Naive thymus-derived CD4-positive, alpha-beta T cell (primary cell): ENCODE measurements around the gene PPP1R37. TPM values are rescaled to one million over a fixed set of nuclear protein-coding genes. Genes with fewer than 3 reads are reported as not detected.
"Not testable (repeated sequence)": the region's sequence is repeated elsewhere in the genome, so short reads cannot be mapped to it uniquely, and the experiment has no call there.

ENCODE experiments used
- ATAC-seq: fragments of 150-1000 bp; cut with Tn5 transposase; 2 replicates; pipeline ENCODE4 v1.10.0; 2021; ENCODE audit warnings: mild to moderate bottlenecking, moderate library complexity
- CTCF ChIA-PET: fragments of 350-600 bp; sonication (Branson Sonifier 250); formaldehyde crosslinking; loops from one replicate; lab custom pipeline; 2021; ENCODE audit warnings: antibody characterized with exemption; lab: Charles Lee
- POLR2A ChIA-PET: fragments of 350-600 bp; sonication (Branson Sonifier 250); formaldehyde crosslinking; loops from one replicate; lab custom pipeline; 2021; ENCODE audit warnings: antibody characterized with exemption, inconsistent platforms; lab: Charles Lee
- DNase-seq, 9 donors: peaks; one replicate each; pipeline versions ENCODE4 v3.0.0 to v3.0.0-alpha.2; 2020 to 2022; ENCODE audit warnings: mixed read lengths in 1 of 9
- H3K27ac ChIP-seq: one replicate; pipeline ENCODE4 v1.7.0; 2013; ENCODE audit warnings: mild to moderate bottlenecking, low read depth, low read length, moderate library complexity
- H3K27me3 ChIP-seq, 2 donors: one replicate each; pipeline ENCODE4 v1.7.0; 2013; ENCODE audit warnings: low read length in 2 of 2, mild to moderate bottlenecking in 2 of 2, moderate library complexity in 2 of 2; ENCODE audit not compliant: control insufficient read depth in 2 of 2, insufficient read depth in 2 of 2
- H3K36me3 ChIP-seq, 3 experiments: 1 replicate in 2 of 3; 2 replicates in 1 of 3; pipeline ENCODE4 v1.7.0; 2013; ENCODE audit warnings: low read length in 3 of 3, mild to moderate bottlenecking in 3 of 3, moderate library complexity in 1 of 3; ENCODE audit not compliant: insufficient read depth in 3 of 3, control insufficient read depth in 2 of 3
- H3K4me1 ChIP-seq, 2 donors: one replicate each; pipeline ENCODE4 v1.7.0; 2013; ENCODE audit warnings: low read length in 2 of 2, mild to moderate bottlenecking in 2 of 2, moderate library complexity in 1 of 2; ENCODE audit not compliant: control insufficient read depth in 2 of 2, insufficient read depth in 2 of 2
- H3K4me3 ChIP-seq: 2 replicates; pipeline ENCODE4 v1.7.0; 2013; ENCODE audit warnings: mild to moderate bottlenecking, low read length
- H3K9me3 ChIP-seq, 3 experiments: 1 replicate in 2 of 3; 2 replicates in 1 of 3; pipeline ENCODE4 v1.7.0; 2013; ENCODE audit warnings: low read length in 3 of 3; ENCODE audit not compliant: control insufficient read depth in 2 of 3
- H3K27ac Mint-ChIP-seq, 9 donors: one replicate each; pipeline ENCODE4 v1.8.0; 2020 to 2022; ENCODE audit warnings: mixed read lengths in 9 of 9, mild to moderate bottlenecking in 8 of 9, moderate library complexity in 5 of 9, inconsistent platforms in 2 of 9
- H3K27me3 Mint-ChIP-seq, 5 donors: one replicate each; pipeline ENCODE4 v1.8.0; 2021 to 2022; ENCODE audit warnings: mixed read lengths in 5 of 5, mild to moderate bottlenecking in 1 of 5
- H3K36me3 Mint-ChIP-seq, 5 donors: one replicate each; pipeline ENCODE4 v1.8.0; 2020 to 2022; ENCODE audit warnings: mixed read lengths in 5 of 5, mild to moderate bottlenecking in 3 of 5, inconsistent platforms in 1 of 5
- H3K4me1 Mint-ChIP-seq, 7 donors: one replicate each; pipeline ENCODE4 v1.8.0; 2020 to 2022; ENCODE audit warnings: mixed read lengths in 7 of 7, mild to moderate bottlenecking in 3 of 7, inconsistent platforms in 1 of 7
- H3K4me3 Mint-ChIP-seq, 10 donors: one replicate each; pipeline ENCODE4 v1.8.0; 2020 to 2022; ENCODE audit warnings: mild to moderate bottlenecking in 10 of 10, mixed read lengths in 10 of 10, moderate library complexity in 6 of 10, inconsistent platforms in 2 of 10
- H3K9me3 Mint-ChIP-seq, 11 donors: one replicate each; pipeline ENCODE4 v1.8.0; 2020 to 2022; ENCODE audit warnings: mixed read lengths in 11 of 11, mild to moderate bottlenecking in 4 of 11, inconsistent platforms in 1 of 11, moderate library complexity in 1 of 11
- intact Hi-C, 2 donors: fragments of 100-400 bp; cut with micrococcal nuclease; formaldehyde crosslinking; loops; one replicate each; pipeline ENCODE4 v1.15.1; 2023
- polyA plus RNA-seq, 2 donors: library from polyadenylated mRNA; unstranded; fragments of 300-500 nt; fragmentation: Illumina TruSeq; gene quantifications; one replicate each; pipeline ENCODE4 v1.2.3, GENCODE V29; 2021
- total RNA-seq, 6 experiments: library from RNA in 5 of 6; stranded (reverse) in 5 of 6; gene quantifications; 1 replicate in 5 of 6; 2 replicates in 1 of 6; pipeline ENCODE4 v1.2.3 and lab custom pipeline; 2021 to 2026

The PPP1R37 gene
- total and polyA plus RNA-seq, 7 experiments from 2014 or later, result 1.4 to 28.3 (median 20.6) TPM

DNA sequence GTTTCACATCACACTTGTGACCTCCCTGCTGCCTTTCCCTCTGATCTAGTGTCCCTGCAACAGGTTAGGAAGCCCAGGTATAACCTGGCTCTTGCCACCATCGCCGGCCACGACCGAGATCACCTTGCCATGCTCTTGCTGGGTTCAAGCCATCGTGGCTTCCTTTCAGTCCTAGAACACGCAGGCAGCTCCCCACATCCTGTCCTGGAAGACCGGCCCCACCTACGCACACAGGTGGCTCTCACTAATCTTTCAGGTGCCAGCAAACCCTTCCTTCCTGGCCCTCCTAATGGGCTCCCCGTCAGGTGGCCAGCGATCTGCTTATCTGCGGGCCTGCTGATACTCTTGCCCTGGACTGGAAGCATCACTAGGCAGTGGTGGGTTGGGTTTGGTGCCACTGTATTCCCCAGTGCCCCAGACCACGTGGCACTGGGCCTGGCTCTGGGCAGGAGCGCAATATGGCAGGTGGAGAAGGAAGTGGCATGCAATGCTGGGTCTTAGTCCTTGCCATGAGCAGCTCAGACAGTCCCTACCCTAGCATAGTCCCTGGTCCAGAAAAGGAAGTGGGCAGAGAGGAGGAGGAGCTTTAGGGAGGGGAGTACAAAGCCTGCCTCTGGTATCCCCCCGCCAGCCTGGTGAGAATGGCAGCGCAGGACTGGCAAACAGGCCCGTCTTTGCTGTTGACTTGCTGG is 11.8 kb downstream of the PPP1R37 start:
- intact Hi-C loops, result no loop called here
- no peak for ATAC-seq
- peak in 1 of 9 donors; percentile 19 for DNase-seq
- Mint-ChIP-seq H3K9me3 (no peaks in the 10 kb centered on the region), H3K4me1 (peaks cover 28 to 72% (median 55%) of the 10 kb centered on the region in 7 donors), H3K36me3 (no peaks in the 10 kb centered on the region), H3K27me3 (no peaks in the 10 kb centered on the region), H3K27ac (peak overlapping the region; percentile 24 to 93 (median 84)), H3K4me3 (peak overlapping the region; percentile 45 to 85 (median 76))
- Histone ChIP-seq H3K4me3 (no peak overlapping the region), H3K27me3 (no peaks in the 10 kb centered on the region), H3K27ac (peak overlapping the region; percentile 18), H3K4me1 (peaks cover 20 to 26% of the 10 kb centered on the region in 2 donors), H3K9me3 (no peaks in the 10 kb centered on the region), H3K36me3 (peaks cover 0 to 3% (median 0%) of the 10 kb centered on the region in 3 experiments)
- POLR2A ChIA-PET, result interaction anchor here (3.8 kb wide), 1 partner anchor 13 kb away, joined by 22 read pairs; the partner anchor contains the start of gene PPP1R37
- CTCF ChIA-PET, result interaction anchor here (0.6 kb wide), 1 partner anchor 31 kb away, joined by 3 read pairs; no protein-coding TSS in a partner anchor

DNA sequence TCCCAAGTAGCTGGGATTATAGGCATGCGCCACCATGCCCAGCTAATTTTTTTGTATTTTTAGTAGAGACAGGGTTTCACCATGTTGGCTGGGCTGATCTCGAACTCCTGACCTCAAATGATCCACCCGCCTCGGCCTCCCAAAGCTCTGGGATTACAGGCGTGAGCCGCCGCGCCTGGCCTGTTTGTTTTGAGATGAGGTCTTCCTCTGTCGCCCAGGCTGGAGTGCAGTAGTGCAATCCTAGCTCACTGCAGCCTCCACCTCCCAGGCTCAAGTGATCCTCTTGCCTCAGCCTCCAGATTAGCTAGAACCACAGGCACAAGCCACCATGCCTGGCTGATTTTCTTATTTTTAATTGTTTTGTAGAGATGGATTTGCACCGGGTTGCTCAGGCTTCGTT is 13.4 kb downstream of the PPP1R37 start:
- peaks cover 25 to 67% (median 48%) of the 10 kb centered on the region in 7 donors for H3K4me1 Mint-ChIP-seq
- H3K9me3 ChIP-seq, CTCF ChIA-PET, POLR2A ChIA-PET, intact Hi-C loops, H3K27me3 Mint-ChIP-seq, H3K36me3 Mint-ChIP-seq, H3K27me3 ChIP-seq, H3K9me3 Mint-ChIP-seq, H3K36me3 ChIP-seq, H3K27ac ChIP-seq, DNase-seq, H3K4me3 Mint-ChIP-seq, ATAC-seq, H3K27ac Mint-ChIP-seq, H3K4me3 ChIP-seq: not testable (repeated sequence)
- H3K4me1 ChIP-seq, result peaks cover 20 to 26% of the 10 kb centered on the region in 2 donors

DNA sequence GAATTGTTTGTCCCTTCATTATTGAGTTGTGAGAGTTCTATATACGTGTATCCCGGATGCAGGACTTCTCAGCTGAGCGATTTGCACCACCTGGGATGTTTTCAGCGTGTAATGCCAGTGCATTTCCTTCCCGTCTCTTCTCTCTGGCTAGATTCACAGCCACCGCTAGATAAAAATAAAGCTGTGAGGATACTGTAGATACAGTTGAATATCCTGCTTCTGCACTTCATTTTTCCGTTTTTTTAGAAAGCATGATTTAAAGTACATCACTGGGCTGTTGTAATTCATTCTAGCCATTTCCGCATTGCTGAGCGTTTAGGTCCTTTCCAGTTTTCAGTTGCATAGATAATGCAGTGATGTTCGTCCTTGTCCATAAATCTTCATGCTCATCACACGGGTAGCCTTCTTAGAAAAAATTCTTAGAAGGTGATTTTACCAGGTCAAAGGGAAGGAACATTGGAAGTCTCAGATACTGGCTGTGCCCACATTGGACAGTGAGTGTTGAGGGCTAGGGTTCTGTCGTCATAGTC is 14.7 kb downstream of the PPP1R37 start:
- ATAC-seq (no peak), DNase-seq (no peak)
- Mint-ChIP-seq H3K9me3 (no peaks in the 10 kb centered on the region), H3K4me3 (no peak overlapping the region), H3K4me1 (peaks cover 21 to 60% (median 40%) of the 10 kb centered on the region in 7 donors), H3K27ac (no peak overlapping the region), H3K36me3 (no peaks in the 10 kb centered on the region), H3K27me3 (no peaks in the 10 kb centered on the region)
- CTCF ChIA-PET, result interaction anchor here (0.5 to 1.1 kb wide), 2 partner anchors 9 to 649 kb away, joined by 4 read pairs; no protein-coding TSS in a partner anchor
- Histone ChIP-seq H3K4me1 (peaks cover 18 to 23% of the 10 kb centered on the region in 2 donors), H3K27me3 (no peaks in the 10 kb centered on the region), H3K27ac (no peak overlapping the region), H3K4me3 (no peak overlapping the region), H3K9me3 (no peaks in the 10 kb centered on the region), H3K36me3 (no peaks in the 10 kb centered on the region)
- intact Hi-C loops, result no loop called here
- POLR2A ChIA-PET, result no interaction called here

DNA sequence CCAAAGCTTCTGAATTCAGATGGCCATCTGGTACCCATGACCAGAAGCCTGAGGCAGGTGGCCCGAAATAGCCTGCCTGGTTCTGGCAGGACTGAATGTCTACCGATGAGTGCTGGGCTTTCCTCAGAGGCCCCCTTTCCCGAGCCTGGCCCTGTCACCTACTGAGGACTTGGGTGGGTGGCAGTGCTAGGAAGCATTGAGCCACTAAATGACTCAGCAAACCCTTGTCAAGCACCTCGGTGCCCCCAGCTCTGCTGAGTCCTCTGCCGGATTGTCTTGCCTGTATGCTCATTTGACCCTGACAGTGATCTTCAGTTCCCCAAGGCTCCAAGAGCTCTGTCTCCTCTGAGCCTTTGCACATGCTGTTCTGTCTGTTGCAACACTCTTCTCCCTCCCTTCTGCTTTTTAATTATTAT is 17.9 kb downstream of the PPP1R37 start:
- DNase-seq (no peak), ATAC-seq (no peak)
- Histone ChIP-seq H3K4me1 (no peaks in the 10 kb centered on the region), H3K36me3 (no peaks in the 10 kb centered on the region), H3K27ac (no peak overlapping the region), H3K4me3 (no peak overlapping the region), H3K9me3 (no peaks in the 10 kb centered on the region), H3K27me3 (no peaks in the 10 kb centered on the region)
- Mint-ChIP-seq H3K27me3 (no peaks in the 10 kb centered on the region), H3K4me3 (no peak overlapping the region), H3K36me3 (peaks cover 0 to 3% (median 0%) of the 10 kb centered on the region in 5 donors), H3K27ac (no peak overlapping the region), H3K9me3 (no peaks in the 10 kb centered on the region), H3K4me1 (peaks cover 11 to 49% (median 20%) of the 10 kb centered on the region in 7 donors)
- intact Hi-C loops, result no loop called here
- ChIA-PET POLR2A (no interaction called here), CTCF (interaction anchor here (0.7 kb wide), 1 partner anchor 66 kb away, joined by 3 read pairs; no protein-coding TSS in a partner anchor)

DNA sequence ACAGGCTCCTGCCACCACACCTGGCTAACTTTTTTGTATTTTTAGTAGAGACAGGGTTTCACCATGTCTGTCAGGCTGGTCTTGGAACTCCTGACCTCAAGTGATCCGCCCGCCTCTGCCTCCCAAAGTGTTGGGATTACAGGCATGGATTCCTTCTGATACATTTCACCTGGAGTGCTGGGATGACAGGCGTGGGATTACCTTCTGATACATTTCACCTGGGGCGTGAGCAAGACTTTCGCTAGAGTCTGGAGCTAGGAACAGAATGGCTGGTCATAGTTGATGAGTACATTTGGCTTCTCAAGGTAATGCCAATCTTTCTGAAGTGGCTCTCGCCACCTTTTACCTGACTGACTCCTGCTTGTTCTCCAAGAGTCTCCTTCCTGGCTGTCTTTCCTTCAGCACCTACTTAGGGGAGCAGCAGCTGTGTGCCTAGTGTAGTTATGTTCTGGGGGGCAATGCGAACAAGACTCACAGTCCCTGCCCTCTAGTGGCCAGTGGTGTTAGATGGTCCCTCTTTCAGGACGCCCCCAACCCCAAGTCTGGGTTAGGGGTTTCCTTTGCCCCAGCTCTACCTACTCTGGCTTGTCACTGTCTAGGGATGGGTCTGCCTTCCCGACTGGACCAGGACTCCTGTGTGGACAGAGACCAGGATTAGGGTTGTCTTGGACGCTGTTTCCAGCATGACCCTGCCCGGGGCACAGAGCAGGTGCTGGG is 19.3 kb downstream of the PPP1R37 start:
- H3K27me3 Mint-ChIP-seq, result no peaks in the 10 kb centered on the region
- no peaks in the 10 kb centered on the region for H3K9me3 ChIP-seq
- no peak for ATAC-seq
- DNase-seq, result no peak
- POLR2A ChIA-PET, result interaction anchor here (1.0 kb wide), 1 partner anchor 66 kb away, joined by 3 read pairs; the partner anchor contains the start of genes BLOC1S3 and TRAPPC6A
- no peaks in the 10 kb centered on the region for H3K27me3 ChIP-seq
- H3K4me1 ChIP-seq, result peaks cover 6 to 11% of the 10 kb centered on the region in 2 donors
- no peaks in the 10 kb centered on the region for H3K36me3 ChIP-seq
- CTCF ChIA-PET, result interaction anchor here (1.7 kb wide), 1 partner anchor 9 kb away, joined by 6 read pairs; no protein-coding TSS in a partner anchor
- H3K27ac ChIP-seq, result no peak overlapping the region
- no peaks in the 10 kb centered on the region for H3K9me3 Mint-ChIP-seq
- H3K4me1 Mint-ChIP-seq, result peaks cover 18 to 63% (median 32%) of the 10 kb centered on the region in 7 donors
- H3K36me3 Mint-ChIP-seq, result peaks cover 0 to 3% (median 0%) of the 10 kb centered on the region in 5 donors
- H3K4me3 Mint-ChIP-seq, result no peak overlapping the region
- intact Hi-C loops, result no loop called here
- no peak overlapping the region for H3K4me3 ChIP-seq
- peak overlapping the region in 1 of 9 donors; percentile 54 for H3K27ac Mint-ChIP-seq

DNA sequence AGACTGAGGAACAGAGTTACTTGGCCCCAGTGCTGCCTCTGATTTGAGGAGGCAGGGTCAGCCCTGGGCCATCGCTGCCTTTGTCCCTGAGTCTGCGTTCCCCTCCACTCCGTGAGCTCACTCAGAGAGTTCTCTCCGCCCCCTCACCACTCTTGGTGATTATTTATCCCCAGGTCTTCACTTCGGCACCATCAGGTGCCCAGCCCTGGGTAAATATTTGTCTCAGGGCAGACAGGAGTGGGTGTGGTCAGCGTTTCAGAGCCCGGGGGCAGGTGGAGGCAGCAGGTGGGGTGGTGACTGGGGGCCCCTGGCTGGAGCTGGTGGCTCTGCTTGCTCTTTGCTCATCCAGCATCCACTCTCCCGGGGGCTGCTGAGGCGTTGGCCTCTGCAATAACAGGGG is 20.6 kb downstream of the PPP1R37 start:
- no peaks in the 10 kb centered on the region for H3K27me3 Mint-ChIP-seq
- ChIA-PET POLR2A (interaction anchor here (1.2 kb wide), 1 partner anchor 11 kb away, joined by 3 read pairs; no protein-coding TSS in a partner anchor), CTCF (interaction anchor here (0.6 to 1.7 kb wide), 2 partner anchors 10 to 31 kb away, joined by 4 to 6 read pairs; no protein-coding TSS in a partner anchor)

More for the DNA sequence above, 20.6 kb downstream of the PPP1R37 start:
- peaks cover 9 to 25% of the 10 kb centered on the region in 2 donors for H3K4me1 ChIP-seq
- DNase-seq (no peak), ATAC-seq (no peak)
- intact Hi-C loops, result no loop called here
- no peaks in the 10 kb centered on the region for H3K36me3 ChIP-seq
- no peak overlapping the region for H3K27ac ChIP-seq
- no peaks in the 10 kb centered on the region for H3K27me3 ChIP-seq
- H3K4me3 ChIP-seq, result no peak overlapping the region
- Mint-ChIP-seq H3K27ac (peak overlapping the region in 1 of 9 donors; percentile 54), H3K9me3 (no peaks in the 10 kb centered on the region), H3K4me1 (peaks cover 24 to 70% (median 43%) of the 10 kb centered on the region in 7 donors), H3K36me3 (peaks cover 0 to 3% (median 0%) of the 10 kb centered on the region in 5 donors), H3K4me3 (no peak overlapping the region)
- no peaks in the 10 kb centered on the region for H3K9me3 ChIP-seq
